GM08714 (cell line): ENCODE data around the gene LHX5.

Experiments
- H3K4me3 ChIP-seq: fragments of 200-500 bp; sonication (Bioruptor generic); 2 replicates; pipeline ENCODE4 v1.5.1; 2014; ENCODE audit warnings: mild to moderate bottlenecking, low read length, inconsistent platforms
- ZNF274 ChIP-seq: IDR thresholded peaks from 2 replicates; pipeline ENCODE4 v1.6.1; 2012; ENCODE audit warnings: mild to moderate bottlenecking, low read depth, low read length

The LHX5 gene

GRCh38 chr12:113428482-113428881, 43.2 kb downstream of the LHX5 start:
- no peak for TF ChIP-seq ZNF274
- no peak overlapping the region for H3K4me3 ChIP-seq

GRCh38 chr12:113427882-113428281, 43.8 kb downstream of the LHX5 start:
- H3K4me3 ChIP-seq = no peak overlapping the region
- TF ChIP-seq ZNF274 = no peak

- no peak overlapping the region for H3K4me3 ChIP-seq
- TF ChIP-seq ZNF274 = no peak
These were observed 45.7 kb downstream of the LHX5 start for GRCh38 chr12:113425960-113426453.

- TF ChIP-seq ZNF274 = no peak
- H3K4me3 ChIP-seq = no peak overlapping the region
These were observed 46.5 kb downstream of the LHX5 start for GRCh38 chr12:113424915-113425823.

- no peak overlapping the region for H3K4me3 ChIP-seq
- no peak for TF ChIP-seq ZNF274
These were observed 47.2 kb downstream of the LHX5 start for GRCh38 chr12:113424456-113424855.

GRCh38 chr12:113422886-113423669, 48.6 kb downstream of the LHX5 start:
- H3K4me3 ChIP-seq = peak overlapping the region; percentile 71; the same call in 1 of the 2 replicates
- no peak for TF ChIP-seq ZNF274

- peak within 1 kb of the TSS; percentile 71; the same call in 1 of the 2 replicates for H3K4me3 ChIP-seq
- TF ChIP-seq ZNF274 = no peak
These were observed 49.4 kb downstream of the LHX5 start, which contains the start of gene SDSL for GRCh38 chr12:113422030-113422885. Gene SDSL, plus strand, starts transcription at chr12:113422380. Its CDS starts 5,603 bp downstream, at chr12:113427983.

GRCh38 chr12:113420996-113421595, 50.6 kb downstream of the LHX5 start:
- no peak overlapping the region for H3K4me3 ChIP-seq
- no peak for TF ChIP-seq ZNF274

GRCh38 chr12:113418213-113418879, 53.3 kb downstream of the LHX5 start:
- no peak overlapping the region for H3K4me3 ChIP-seq
- TF ChIP-seq ZNF274 = no peak

GRCh38 chr12:113416091-113416754, 55.4 kb downstream of the LHX5 start:
- H3K4me3 ChIP-seq = no peak overlapping the region
- TF ChIP-seq ZNF274 = no peak

GRCh38 chr12:113414519-113415038, 57.1 kb downstream of the LHX5 start:
- no peak for TF ChIP-seq ZNF274
- no peak overlapping the region for H3K4me3 ChIP-seq

GRCh38 chr12:113413488-113413939, 58.2 kb downstream of the LHX5 start:
- no peak for TF ChIP-seq ZNF274
- no peak overlapping the region for H3K4me3 ChIP-seq
